Anterior cingulate cortex (tissue), 58 donors: ENCODE data around the gene TWIST2.

Source experiments
- DNase-seq, 58 donors: peaks; one replicate each; lab custom pipeline; 2025; lab: John Stamatoyannopoulos, UW

Gene TWIST2

DNA sequence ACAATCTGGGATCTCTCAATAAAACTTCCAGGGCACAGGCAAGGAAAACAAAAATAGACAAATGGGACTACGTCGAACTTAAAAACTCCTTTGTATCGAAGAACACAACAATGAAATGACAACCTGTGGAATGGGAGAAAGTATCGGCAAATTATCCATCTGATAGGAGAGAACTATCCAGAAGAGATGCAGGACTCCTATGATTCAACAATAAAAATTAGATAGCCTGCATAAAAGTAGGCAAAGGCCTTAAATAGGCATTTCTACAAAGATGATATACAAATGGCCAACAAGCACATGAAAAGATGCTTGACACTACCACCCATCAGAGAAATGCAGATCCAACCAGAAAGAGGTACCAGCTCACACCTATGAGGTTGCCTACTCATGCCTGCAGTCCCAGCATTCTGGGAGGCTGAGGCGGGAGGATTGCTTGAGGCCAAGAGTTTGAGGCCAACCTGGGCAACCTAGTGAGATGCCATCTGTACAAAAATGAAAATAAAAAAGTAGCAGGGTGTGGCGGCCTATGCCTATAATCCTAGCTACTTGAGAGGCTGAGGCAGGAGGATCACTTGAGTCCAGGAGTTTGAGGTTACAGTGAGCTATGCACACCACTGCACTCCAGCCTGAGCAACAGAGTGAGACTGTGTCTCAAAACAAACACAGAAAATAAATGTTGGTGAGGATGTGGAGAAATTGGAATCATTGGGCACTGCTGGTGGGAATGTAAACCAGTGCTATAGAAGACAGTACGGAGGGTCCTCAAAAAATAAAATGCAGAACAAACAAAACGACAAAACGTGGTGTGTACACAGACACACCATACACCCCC is 21.6 kb downstream of the TWIST2 start:
- DNase-seq, result no peak

DNA sequence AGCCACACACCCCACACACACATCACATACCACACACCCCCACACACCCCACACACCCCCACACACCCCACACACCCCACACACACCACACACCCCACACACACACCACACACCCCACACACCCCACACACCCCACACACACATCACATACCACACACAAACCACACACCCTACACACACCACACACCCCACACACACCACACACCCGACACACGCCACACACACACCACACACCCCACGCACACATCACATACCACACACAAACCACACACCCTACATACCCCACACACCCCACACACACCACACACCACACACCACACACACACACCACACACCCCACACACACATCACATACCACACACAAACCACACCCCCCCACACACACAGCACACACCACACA is 22.4 kb downstream of the TWIST2 start:
- no peak for DNase-seq

DNA sequence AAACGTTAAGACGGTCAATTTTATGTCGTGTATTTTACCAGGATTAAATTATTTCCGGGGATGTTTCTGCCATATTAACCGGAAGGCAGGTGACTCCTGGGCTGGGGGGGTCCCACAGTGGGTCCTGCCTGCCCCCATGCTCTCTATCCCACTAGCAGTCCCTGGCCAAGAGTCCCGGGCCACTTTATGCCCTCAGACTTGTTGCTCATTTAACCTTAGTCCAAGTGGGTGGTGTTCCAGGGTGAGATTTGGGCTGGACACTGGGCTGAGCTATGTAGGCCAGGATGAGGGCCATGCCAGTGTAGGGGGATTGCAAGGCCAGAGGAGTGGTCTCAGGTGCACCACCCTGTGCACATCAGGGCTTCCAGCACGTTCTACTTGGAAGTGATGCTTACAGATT is 24.1 kb downstream of the TWIST2 start:
- DNase-seq, result no peak

DNA sequence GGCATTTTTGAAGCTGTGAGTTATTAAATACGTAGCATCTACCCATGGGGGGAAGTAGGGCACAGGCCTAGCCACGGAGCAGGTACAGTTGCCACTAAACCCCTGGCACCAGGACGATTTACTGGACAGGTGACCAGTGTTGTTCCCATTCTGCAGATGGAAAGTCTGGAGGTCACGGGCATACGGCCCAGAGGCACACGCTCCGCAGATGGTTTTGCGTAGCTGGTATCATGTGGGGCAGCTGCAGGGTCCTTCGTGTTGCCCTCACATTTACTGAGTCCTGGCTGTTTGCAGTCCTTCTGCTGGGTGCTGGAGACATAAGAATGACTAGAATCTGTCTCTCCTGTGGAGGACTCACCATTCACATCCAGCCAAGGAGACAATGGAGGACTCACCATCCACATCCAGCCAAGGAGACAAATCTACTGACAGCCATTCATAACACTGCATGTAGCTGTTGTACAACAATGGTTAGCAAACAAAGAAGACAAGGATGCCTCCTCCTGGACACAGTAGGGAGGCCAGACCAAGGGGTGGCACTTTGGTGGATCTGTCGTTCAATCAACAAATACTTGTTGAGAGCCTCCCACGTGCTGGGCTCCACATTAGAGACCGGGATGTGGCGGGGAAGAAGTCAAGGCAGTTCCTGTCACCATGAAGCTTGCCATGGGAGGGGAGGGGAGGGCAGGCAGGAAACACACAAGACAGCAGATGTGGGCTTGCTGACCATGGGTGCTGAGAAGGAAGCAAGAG is 24.9 kb downstream of the TWIST2 start:
- DNase-seq, result no peak

DNA sequence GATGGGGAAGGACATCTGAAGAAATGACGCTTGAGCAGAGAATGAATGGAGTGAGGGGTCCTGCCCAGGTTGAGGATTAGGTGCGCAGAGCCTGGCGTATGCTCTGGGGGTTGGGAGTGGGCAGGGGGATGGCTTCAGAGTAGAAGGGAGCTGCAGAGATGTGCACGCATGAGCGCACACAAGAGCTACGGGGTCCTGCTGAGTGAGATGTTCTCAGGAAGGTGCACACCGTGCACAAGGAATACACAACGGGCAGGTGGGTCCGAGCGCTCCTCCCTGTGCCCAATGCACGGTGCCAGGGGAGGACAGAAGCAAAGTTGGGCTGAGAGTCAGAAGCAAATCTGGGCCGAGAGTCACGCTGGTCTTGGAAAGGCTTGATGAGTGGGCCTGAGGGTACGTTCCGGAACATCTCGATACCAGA is 25.5 kb downstream of the TWIST2 start:
- DNase-seq, result no peak

DNA sequence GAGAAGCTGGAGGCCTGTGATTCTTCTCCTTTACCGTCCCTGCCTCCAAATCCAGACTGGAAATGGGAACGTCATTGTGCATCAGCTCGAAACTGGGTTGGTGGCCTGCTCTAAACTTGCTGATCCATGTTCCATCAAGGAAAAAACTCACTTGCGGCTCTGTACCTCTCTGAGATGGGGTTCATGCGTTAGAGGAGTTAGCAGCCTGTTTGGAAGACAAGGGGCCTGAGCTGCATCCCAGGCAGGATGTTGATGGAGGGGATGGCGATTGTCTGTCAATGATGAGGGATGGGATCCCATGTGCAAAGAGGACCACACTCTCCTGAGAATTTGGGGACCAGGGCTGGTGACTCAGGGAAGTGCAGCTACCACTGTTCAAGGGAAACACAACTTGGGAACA is 26.0 kb downstream of the TWIST2 start:
- DNase-seq, result no peak

DNA sequence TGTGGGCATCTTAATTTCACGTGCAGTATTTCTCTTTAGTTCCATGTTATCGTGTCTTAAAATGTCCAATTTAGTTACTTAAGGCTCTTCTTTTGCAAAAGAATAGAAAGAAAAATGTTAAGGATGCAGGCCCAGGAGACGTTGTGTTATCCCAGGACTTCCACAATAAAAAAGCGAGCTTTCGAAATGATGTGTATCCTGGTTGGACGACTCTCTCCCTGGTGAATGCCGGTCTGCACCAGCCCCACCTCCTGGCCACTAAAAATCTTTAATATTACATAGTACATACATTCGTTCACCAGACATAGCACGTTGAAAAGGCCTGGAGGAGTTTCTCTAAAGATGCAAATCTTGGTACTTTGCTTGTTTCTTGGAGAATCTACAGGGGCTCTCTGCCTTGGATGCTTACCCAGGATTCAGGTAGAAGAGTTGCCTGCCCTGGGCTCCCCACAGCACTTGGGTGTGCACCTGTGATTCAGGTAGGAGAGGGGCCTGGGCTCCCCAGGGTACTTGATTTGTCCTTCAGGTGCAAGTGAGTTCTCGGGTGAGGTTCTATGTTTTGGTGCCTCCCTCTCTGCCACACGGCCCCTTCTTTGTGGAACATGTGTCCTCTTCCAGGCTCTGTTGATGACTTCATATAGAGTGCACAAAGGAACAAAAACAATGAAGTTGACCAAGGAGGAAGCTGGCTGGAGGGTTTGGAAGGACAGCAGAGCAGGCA is 26.6 kb downstream of the TWIST2 start:
- DNase-seq, result no peak

DNA sequence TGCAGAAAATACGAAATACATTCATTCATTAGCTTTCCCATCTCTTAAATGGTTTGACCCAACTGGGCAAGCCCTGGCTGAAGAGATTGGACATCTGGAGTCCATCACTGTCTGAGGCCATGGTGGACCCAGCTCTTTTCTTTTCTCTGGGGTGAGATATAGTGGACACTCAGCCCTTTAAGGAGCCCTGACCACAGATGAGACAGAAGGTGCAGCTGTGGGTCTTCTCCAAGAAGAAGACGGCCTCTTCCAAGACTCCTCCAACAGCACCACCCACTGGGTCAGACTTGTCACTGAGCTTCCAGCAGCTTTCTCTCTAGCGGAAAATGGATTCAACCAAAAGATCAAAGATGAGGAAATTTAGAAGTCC is 27.2 kb downstream of the TWIST2 start:
- no peak for DNase-seq

DNA sequence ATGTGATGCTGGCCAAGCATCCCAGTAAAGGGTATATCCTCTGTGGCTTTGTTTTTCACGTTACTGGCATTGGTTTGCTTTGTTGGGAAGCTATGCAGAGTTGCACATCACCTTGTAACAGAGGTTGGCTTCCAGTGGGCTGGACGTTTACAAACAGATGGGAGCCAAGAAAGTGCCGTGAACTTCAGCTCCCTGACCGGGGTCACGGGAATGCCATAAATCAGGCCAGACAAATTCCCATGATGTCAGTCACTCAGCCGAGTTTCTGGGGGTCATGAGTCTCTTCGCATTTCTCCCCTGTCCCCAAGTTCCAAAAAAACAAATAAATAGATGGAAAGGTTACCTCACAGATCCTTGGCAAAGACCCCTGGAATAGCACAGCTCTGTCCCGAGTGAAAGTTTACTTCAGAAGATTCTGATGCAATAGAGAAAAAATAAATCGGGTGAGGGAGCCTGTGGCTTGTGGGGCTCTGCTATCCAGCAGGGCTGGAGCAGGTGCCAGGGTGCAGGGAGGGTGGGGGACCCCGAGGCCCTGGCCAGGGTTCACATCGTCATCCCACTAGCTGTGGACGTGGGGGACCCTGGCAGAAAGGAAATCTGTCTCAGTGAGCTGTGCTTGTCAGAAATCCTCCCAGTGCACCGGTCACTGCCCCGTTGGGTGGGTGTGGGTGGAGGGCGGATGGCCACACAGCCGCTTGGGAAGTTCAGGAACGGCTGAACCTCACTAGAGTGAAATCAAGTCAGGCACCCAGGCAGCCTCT is 27.8 kb downstream of the TWIST2 start:
- DNase-seq, result no peak

DNA sequence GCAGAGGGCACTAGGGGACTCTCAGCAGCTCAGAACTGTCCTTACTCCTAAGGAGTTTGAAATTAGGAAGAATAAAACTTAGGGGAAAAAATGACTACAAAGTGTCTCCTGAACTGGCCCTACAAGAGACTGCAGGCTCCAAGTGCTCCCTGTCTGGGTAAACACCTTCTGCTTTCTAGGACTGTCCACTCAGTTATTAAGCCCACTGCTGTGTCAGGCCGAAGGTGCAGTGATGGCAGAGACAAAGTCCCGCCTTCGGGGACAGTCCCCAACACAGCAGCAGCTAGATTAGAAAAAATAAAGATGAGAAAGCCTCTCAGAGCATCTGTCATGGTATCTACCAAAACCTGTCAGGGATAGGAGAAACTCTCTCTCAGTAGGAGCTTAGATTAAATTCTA is 28.3 kb downstream of the TWIST2 start:
- DNase-seq, result no peak

DNA sequence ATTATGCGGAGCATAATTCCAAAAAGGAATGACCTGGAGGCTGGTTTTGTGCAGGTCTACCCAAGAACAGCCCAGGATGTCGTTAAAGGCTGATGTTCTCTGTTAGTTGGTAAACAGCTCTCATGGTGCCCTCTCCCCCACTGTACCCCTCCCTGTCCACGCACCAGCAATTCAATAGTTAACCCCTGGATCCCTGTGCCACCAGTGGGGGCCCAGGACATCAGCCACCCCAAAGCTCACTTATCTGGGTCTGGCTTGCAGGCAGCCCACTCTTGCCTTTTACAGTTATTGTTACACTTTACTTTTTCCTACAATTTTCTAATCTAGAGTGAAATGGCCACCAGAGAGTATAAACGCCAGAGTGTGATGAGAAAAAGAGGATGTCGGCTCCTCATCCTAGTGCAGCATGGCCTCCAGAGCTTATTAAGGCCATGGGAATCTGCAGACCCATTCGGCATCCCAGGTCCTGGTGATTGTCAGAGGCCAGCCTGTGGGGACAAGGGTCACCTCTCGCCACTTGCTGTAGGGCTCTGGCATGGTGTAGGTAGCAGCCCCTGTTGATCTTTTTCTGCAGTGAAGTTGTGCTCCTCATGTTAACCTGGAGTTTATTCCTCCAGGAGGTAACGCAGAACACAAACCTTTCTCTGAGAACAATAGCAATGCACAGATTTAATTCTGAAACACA is 30.3 kb downstream of the TWIST2 start:
- no peak for DNase-seq

DNA sequence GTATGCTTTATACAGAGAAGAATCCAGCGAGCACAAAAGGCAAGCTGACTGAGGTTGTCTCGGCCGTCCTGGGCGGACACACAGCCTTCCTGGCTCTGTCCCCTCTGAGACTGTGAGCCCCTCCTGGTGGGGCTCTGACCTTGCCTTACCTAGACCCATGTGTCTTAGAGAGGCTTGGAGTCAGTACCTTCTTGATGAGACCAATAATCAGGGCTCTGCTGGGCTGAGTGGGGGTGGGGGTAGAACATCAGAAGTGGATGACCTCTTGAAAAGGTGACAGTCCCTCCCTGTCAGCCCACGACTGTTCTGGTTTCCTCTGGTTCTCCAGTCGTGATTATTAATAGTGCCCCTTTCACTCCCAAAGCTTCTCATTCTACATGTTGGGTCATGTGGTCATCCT is 31.2 kb downstream of the TWIST2 start:
- no peak for DNase-seq

DNA sequence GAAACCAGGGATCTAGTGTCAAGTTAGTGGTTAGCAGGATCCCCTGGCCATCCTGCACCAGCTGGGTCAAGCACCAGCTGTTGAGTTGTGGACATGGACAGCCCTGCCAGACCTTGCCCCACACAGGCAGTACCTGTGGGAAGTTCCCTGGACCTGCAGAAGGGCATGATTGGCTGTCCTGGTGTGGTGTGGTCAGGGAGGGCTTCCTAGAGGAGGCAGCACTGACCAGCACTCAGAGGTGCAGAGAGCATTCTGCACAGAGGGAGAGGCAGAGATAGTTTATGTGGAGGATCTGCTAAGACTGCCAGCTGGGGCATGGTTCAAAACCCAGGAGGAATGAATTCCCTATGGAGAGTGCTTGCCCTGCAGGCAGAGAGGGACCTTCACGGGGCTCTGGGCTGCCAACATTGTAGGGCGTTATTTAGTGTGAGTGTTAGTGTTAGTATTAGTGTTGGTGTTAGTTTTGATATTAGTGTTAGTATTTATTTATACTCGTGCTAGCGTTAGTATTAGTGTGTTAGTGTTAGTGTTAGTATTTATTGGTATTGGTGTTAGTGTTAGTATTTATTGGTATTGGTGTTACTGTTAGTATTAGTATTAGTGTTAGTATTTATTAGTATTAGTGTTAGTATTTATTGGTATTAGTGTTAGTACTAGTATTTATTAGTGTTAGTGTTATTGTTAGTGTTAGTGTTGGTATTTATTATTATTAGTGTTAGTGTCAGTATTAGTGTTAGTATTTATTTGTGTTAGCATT is 31.9 kb downstream of the TWIST2 start:
- no peak for DNase-seq

DNA sequence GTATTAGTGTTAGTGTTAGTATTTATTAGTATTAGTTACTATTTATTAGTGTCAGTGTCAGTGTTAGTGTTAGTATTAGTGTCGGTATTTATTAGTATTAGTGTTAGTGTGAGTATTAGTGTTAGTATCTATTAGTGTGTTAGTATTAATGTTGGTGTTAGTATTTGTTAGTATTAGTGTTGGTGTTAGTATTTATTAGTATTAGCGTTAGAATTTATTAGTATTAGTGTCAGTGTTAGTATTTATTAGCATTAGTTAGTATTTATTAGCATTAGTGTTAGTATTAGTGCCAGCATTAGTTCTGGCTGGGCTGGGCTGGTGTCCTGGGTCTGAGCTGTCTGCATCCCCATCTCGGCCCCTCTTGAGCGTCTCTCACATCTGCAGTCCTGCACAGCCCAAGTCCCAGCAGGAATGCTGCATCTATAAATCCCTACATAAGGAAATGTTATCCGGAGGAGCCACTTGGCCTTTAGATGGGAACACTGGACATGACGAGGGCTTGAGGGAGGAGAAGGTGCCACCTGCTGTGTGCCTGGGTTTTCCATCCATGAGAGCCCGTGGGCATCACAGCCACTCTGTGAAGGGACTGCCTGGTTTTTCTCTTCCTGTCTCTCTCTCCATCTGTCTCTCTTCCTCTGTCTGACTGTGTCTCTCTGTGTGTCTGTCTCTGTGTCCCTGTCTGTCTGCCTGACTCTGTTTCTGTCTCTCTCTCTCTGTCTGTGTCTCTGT is 33.6 kb downstream of the TWIST2 start:
- DNase-seq, result no peak

DNA sequence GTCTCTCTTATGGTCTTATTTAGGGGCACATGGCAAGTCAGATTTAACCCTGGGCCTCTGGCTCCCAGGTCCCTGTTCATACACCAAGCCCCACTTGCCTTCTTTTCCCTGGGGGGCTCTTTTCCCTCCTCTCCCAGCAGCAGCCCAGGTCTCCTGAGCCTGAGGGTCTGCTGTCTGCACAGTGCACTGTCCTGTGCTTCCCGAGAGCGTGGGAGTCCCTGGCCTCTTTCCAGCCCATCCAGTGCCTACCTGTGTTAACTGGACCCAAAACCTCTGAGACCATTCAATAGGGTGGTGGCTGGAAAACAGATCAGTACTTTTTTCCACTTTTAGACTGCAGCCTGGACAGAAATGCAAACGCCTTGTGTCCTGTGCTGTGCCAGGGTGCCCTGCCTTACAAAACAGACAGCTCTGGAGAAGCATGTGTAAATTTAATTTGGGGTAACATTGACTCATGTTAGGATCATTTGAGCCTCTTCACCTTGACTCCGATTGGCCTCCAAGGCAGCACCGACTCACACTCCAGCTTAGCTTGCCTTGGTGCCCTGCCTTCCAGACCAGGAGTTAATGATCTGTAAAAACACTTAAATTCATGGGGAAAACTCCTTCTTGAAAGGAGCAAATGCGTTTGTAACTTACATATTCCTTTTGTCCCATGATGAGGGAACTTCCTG is 34.3 kb downstream of the TWIST2 start:
- no peak for DNase-seq

DNA sequence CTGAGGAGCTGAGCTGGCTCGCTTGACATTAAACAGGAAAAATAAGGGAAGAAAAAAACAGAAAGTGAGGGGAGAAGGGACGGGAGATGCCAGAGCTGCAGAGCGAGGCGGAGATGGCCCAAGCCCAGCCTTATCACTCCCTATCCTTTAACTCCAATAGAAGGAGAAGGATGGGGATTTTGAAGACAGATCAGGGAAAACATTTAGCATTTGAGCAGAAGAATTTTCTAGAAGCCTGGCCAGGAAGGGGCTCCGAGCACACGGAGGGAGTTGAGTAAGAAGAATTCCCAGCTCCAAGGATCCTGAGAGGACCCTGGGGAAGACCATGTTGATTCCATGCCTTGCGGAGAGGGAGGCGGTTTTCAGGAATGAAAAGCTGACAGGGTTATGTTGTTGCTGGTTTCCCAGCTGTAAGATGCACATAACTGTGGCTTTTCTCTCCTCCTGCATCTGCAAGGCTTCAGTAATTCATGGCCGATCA is 35.6 kb downstream of the TWIST2 start:
- no peak for DNase-seq

DNA sequence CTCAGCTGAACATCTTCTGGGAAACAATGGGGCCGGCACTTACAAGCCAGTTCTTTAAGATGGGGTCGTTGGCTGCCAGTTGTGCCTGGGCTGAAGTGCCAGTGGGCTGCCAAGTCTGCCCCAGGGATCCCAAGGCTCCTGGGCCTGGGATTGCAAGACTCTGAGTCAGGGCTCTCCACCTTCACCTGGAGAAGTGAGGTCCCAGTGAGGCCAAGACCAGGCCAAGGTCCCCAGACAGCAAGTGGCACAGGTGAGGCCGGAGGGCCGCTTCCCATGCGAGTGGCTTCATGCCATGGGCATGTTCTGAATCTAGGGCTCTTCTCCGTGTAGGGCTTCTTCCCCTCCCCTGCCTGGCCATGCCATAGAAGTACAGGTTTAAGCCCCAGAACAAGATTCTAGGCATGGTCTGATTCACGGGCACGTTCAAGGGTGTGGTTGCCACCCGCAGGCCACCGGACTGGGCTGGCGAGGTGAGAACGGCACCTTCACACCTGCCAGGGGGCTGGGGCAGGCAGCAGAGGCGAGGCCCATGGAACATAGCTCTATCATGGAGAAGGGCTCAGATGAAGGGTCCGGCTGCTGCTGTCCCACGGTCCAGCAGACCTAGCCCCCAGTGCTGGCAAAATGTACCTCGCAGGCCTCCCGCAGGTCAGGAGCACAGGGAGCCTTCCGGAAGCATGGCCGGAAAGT is 36.4 kb downstream of the TWIST2 start:
- no peak for DNase-seq
